Medulla oblongata (tissue), 1 donor: ENCODE results near the gene NFKBIB.
"Not testable (repeated sequence)": the region's sequence is repeated elsewhere in the genome, so short reads cannot be mapped to it uniquely, and the experiment has no call there.

Source experiments
- DNase-seq: peaks from one replicate; pipeline ENCODE4 v3.0.0-alpha.2; 2015; ENCODE audit errors: extremely low spot score

The NFKBIB gene

GRCh38 chr19:38899447-38900201 lies at the start of gene NFKBIB, which contains the start of gene SIRT2:
NFKBIB (plus strand) TSS chr19:38899969; CDS start chr19:38900033, 64 bp downstream.
SIRT2 (minus strand) TSS chr19:38899618; CDS start chr19:38899521, 97 bp downstream.
- DNase-seq: peak; percentile 100

GRCh38 chr19:38850436-38850975 lies 49.3 kb upstream of the NFKBIB start:
- DNase-seq: no peak

GRCh38 chr19:38850976-38851621 lies 48.7 kb upstream of the NFKBIB start:
- DNase-seq: peak; percentile 41

- peak; percentile 96 for DNase-seq
These were observed 48.0 kb upstream of the NFKBIB start for GRCh38 chr19:38851622-38852230.

GRCh38 chr19:38852231-38853044 lies 47.3 kb upstream of the NFKBIB start:
- peak; percentile 45 for DNase-seq

- no peak for DNase-seq
These were observed 46.6 kb upstream of the NFKBIB start for GRCh38 chr19:38853214-38853613.

- DNase-seq: not testable (repeated sequence)
These were observed 44.8 kb upstream of the NFKBIB start for GRCh38 chr19:38854961-38855360.

- not testable (repeated sequence) for DNase-seq
These were observed 44.0 kb upstream of the NFKBIB start for GRCh38 chr19:38855751-38856150.

- no peak for DNase-seq
These were observed 43.0 kb upstream of the NFKBIB start for GRCh38 chr19:38856813-38857212.

GRCh38 chr19:38859631-38860204 lies 40.1 kb upstream of the NFKBIB start:
- DNase-seq: not testable (repeated sequence)

GRCh38 chr19:38861368-38861767 lies 38.4 kb upstream of the NFKBIB start:
- DNase-seq: no peak

- DNase-seq: no peak
These were observed 37.3 kb upstream of the NFKBIB start for GRCh38 chr19:38862321-38863059.

- DNase-seq: no peak
These were observed 32.5 kb upstream of the NFKBIB start for GRCh38 chr19:38867171-38867780.

GRCh38 chr19:38868551-38868950 lies 31.2 kb upstream of the NFKBIB start:
- DNase-seq: no peak

- DNase-seq: no peak
These were observed 30.5 kb upstream of the NFKBIB start for GRCh38 chr19:38869160-38869835.

- DNase-seq: peak; percentile 62
These were observed 29.7 kb upstream of the NFKBIB start for GRCh38 chr19:38869836-38870607.

GRCh38 chr19:38870612-38871011 lies 29.2 kb upstream of the NFKBIB start:
- no peak for DNase-seq

- DNase-seq: not testable (repeated sequence)
These were observed 26.4 kb upstream of the NFKBIB start for GRCh38 chr19:38873400-38873799.
